CD4-positive, alpha-beta T cell (primary cell): ENCODE results near the gene SPTLC2. TPM values are rescaled to one million over a fixed set of nuclear protein-coding genes. Genes with fewer than 3 reads are reported as not detected.

ENCODE experiments used
- ATAC-seq: fragments of 200-7000 bp; cut with Tn5 transposase; one replicate; pipeline ENCODE4 v1.10.0; 2022; ENCODE audit warnings: mild to moderate bottlenecking; ENCODE audit not compliant: poor library complexity
- CTCF ChIA-PET: fragments of 350-600 bp; sonication (Branson Sonifier 250); formaldehyde crosslinking; loops from one replicate; lab custom pipeline; 2021; ENCODE audit warnings: antibody characterized with exemption, inconsistent platforms; lab: Charles Lee
- POLR2A ChIA-PET: fragments of 350-600 bp; sonication (Branson Sonifier 250); formaldehyde crosslinking; loops from one replicate; lab custom pipeline; 2021; ENCODE audit warnings: antibody characterized with exemption, inconsistent platforms; lab: Charles Lee
- DNase-seq, 14 experiments: peaks; one replicate each; pipeline ENCODE4 v3.0.0-alpha.2; 2013 to 2020; ENCODE audit warnings: mixed read lengths in 2 of 14
- H3K27ac ChIP-seq, 2 donors: one replicate each; pipeline versions ENCODE4 v1.5.1 to v1.7.0; 2013; ENCODE audit warnings: low read length in 2 of 2, low read depth in 1 of 2, mild to moderate bottlenecking in 1 of 2
- H3K27me3 ChIP-seq, 2 experiments: 1 replicate in 1 of 2; 2 replicates in 1 of 2; pipeline versions ENCODE4 v1.6.1 to v1.7.0; 2013; ENCODE audit warnings: low read length in 2 of 2, control low read depth in 1 of 2, mild to moderate bottlenecking in 1 of 2, moderate library complexity in 1 of 2; ENCODE audit not compliant: insufficient read depth in 2 of 2, control insufficient read depth in 1 of 2
- H3K36me3 ChIP-seq: one replicate; pipeline ENCODE4 v1.6.1; 2013; ENCODE audit warnings: low read length, control low read depth; ENCODE audit not compliant: insufficient read depth
- H3K4me1 ChIP-seq: one replicate; pipeline ENCODE4 v1.6.1; 2013; ENCODE audit warnings: low read length, control low read depth; ENCODE audit not compliant: insufficient read depth
- H3K4me3 ChIP-seq: one replicate; pipeline ENCODE4 v1.5.1; 2013; ENCODE audit warnings: mild to moderate bottlenecking, low read length, moderate library complexity
- H3K9me3 ChIP-seq, 2 experiments: 1 replicate in 1 of 2; 2 replicates in 1 of 2; pipeline versions ENCODE4 v1.6.1 to v1.7.0; 2013; ENCODE audit warnings: low read length in 2 of 2, mild to moderate bottlenecking in 2 of 2, control low read depth in 1 of 2, moderate library complexity in 1 of 2; ENCODE audit not compliant: control insufficient read depth in 1 of 2, insufficient read depth in 1 of 2
- H3K27ac Mint-ChIP-seq: one replicate; pipeline ENCODE4 v1.8.0; 2020; ENCODE audit warnings: mixed read lengths
- H3K27me3 Mint-ChIP-seq: one replicate; pipeline ENCODE4 v1.8.0; 2021; ENCODE audit warnings: mixed read lengths
- H3K36me3 Mint-ChIP-seq: one replicate; pipeline ENCODE4 v1.8.0; 2021; ENCODE audit warnings: low read depth, mixed read lengths
- H3K4me1 Mint-ChIP-seq: one replicate; pipeline ENCODE4 v1.8.0; 2021; ENCODE audit warnings: low read depth, mixed read lengths
- H3K4me3 Mint-ChIP-seq: one replicate; pipeline ENCODE4 v1.8.0; 2020; ENCODE audit warnings: mild to moderate bottlenecking, mixed read lengths
- H3K9me3 Mint-ChIP-seq: one replicate; pipeline ENCODE4 v1.8.0; 2020; ENCODE audit warnings: mixed read lengths
- CTCF ChIP-seq: fragments of 200-600 bp; IDR thresholded peaks from one replicate; pipeline ENCODE4 v1.8.0; 2022; ENCODE audit warnings: antibody characterized with exemption, mild to moderate bottlenecking
- intact Hi-C, 2 experiments: fragments of 100-400 bp; cut with DNase I in 1 of 2; cut with micrococcal nuclease in 1 of 2; formaldehyde crosslinking; loops; one replicate each; pipeline versions ENCODE4 v1.15.1 to v1.9.0; 2023 to 2025; cut with DNase I, micrococcal nuclease
- total RNA-seq, 174 experiments: library from RNA in 2 of 174; stranded (reverse) in 2 of 174; gene quantifications; one replicate each; pipeline ENCODE4 v1.2.3 and lab custom pipeline; 2021 to 2026

SPTLC2 gene
- total RNA-seq, 2 experiments from 2014 or later = 13.0 to 14.5 TPM

GRCh38 chr14:77660754-77661153 is 44.3 kb upstream of the SPTLC2 start:
- ChIA-PET CTCF (no interaction called here), POLR2A (no interaction called here)
- ATAC-seq (no peak), DNase-seq (no peak)
- no peak for TF ChIP-seq CTCF
- no peaks in the 10 kb centered on the region for H3K36me3 Mint-ChIP-seq
- Histone ChIP-seq H3K4me1 (no peaks in the 10 kb centered on the region), H3K36me3 (no peaks in the 10 kb centered on the region), H3K27me3 (no peaks in the 10 kb centered on the region), H3K27ac (no peak overlapping the region), H3K9me3 (no peaks in the 10 kb centered on the region), H3K4me3 (no peak overlapping the region)
- no peaks in the 10 kb centered on the region for H3K27me3 Mint-ChIP-seq
- H3K4me1 Mint-ChIP-seq = no peaks in the 10 kb centered on the region
- no peak overlapping the region for H3K27ac Mint-ChIP-seq
- H3K9me3 Mint-ChIP-seq = no peaks in the 10 kb centered on the region
- intact Hi-C loops = no loop called here
- H3K4me3 Mint-ChIP-seq = no peak overlapping the region

- Mint-ChIP-seq H3K27ac (no peak overlapping the region), H3K27me3 (no peaks in the 10 kb centered on the region), H3K4me3 (no peak overlapping the region), H3K36me3 (no peaks in the 10 kb centered on the region), H3K4me1 (peaks cover 4% of the 10 kb centered on the region), H3K9me3 (no peaks in the 10 kb centered on the region)
- ChIA-PET POLR2A (no interaction called here), CTCF (no interaction called here)
- Histone ChIP-seq H3K36me3 (no peaks in the 10 kb centered on the region), H3K27ac (no peak overlapping the region), H3K27me3 (no peaks in the 10 kb centered on the region), H3K4me1 (no peaks in the 10 kb centered on the region), H3K4me3 (no peak overlapping the region), H3K9me3 (no peaks in the 10 kb centered on the region)
- DNase-seq = peak in 2 of 14 experiments; percentile 20 to 29
- ATAC-seq = no peak
- TF ChIP-seq CTCF = no peak
- intact Hi-C loops = loop anchor here in 1 of 2 experiments (10.0 kb wide), 2 partner anchors 335 to 905 kb away; no protein-coding TSS in a partner anchor
Measured at GRCh38 chr14:77659831-77660230, 43.4 kb upstream of the SPTLC2 start.

GRCh38 chr14:77657280-77657679 is 40.8 kb upstream of the SPTLC2 start:
- Histone ChIP-seq H3K27me3 (no peaks in the 10 kb centered on the region), H3K27ac (no peak overlapping the region), H3K36me3 (no peaks in the 10 kb centered on the region), H3K4me1 (peaks cover 6% of the 10 kb centered on the region), H3K9me3 (no peaks in the 10 kb centered on the region), H3K4me3 (no peak overlapping the region)
- DNase-seq (peak in 2 of 14 experiments; percentile 26 to 34), ATAC-seq (no peak)
- no peak overlapping the region for H3K27ac Mint-ChIP-seq
- no peak overlapping the region for H3K4me3 Mint-ChIP-seq
- H3K9me3 Mint-ChIP-seq = no peaks in the 10 kb centered on the region
- no peaks in the 10 kb centered on the region for H3K27me3 Mint-ChIP-seq
- POLR2A ChIA-PET = no interaction called here
- TF ChIP-seq CTCF = no peak
- no peaks in the 10 kb centered on the region for H3K36me3 Mint-ChIP-seq
- CTCF ChIA-PET = no interaction called here
- peaks cover 4% of the 10 kb centered on the region for H3K4me1 Mint-ChIP-seq
- intact Hi-C loops = loop anchor here in 1 of 2 experiments (10.0 kb wide), 2 partner anchors 338 to 908 kb away; no protein-coding TSS in a partner anchor
